GM03348 (cell line): ENCODE results near the gene TNFRSF8.

Experiments
- DNase-seq: peaks from one replicate; pipeline ENCODE4 v3.0.0; 2012; ENCODE audit warnings: low spot score

Gene TNFRSF8

DNA sequence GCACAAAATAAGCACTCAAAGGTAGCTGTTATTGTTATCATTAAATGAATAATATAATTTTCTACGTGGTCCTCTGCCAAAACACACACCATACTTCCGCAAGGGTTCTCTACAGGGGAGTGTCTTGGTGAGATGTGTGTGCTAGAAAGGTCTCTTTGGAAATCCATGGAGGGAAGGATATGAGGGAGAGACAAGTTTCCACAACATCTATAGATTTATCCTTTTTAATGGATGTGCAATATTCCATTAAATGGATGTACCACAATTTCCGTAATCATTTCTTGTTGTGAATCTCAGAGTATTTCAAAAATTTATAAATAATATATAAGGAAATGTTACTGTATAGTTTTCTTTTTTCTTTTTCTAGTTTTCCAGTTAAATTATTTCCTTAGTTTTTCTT, 2.6 kb upstream of the TNFRSF8 start:
- DNase-seq: no peak

DNA sequence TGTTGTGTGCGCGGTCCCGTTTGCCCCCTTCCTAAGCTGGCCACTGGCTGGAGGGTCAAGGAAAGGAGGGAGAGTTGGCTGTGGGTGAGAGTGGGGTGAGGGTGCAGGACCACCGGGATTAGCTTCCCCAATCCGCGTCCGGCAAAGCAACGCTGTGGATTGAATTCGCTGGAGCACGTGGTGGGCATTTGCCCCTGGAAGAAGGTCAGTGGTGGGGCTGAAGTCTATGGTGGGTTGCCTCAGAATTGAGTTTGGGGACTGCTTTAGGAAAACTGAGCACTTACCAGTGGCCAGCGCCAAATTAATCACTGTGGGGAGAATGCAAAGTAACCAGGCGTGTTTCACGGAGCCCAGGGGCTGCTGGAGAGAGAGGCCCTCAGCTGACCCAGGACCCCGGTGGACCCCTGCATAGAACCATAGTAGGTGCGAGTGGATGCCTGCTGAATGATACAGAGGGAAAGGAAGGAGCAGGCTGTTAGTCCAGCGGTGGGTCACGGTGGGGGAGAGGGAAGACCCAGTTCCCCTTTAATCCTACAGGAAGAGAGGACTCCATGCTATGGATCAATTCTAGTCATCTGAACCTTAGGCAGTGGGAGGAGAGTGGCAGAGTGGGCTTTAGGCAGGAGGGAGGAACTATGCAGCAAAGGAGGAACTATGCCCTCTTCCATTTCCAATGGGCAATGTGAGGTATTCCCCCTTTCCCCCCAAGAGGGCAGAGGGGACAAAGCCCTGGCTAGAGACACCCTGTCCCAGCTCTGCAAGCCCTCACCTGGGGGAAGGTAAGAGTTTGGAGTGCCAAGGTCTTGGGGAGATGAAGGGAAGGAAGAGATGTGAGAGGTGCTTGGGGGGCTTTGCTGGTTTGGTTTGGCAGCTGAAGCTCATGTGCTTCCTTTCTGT, 1.2 kb downstream of the TNFRSF8 start:
- DNase-seq: no peak

DNA sequence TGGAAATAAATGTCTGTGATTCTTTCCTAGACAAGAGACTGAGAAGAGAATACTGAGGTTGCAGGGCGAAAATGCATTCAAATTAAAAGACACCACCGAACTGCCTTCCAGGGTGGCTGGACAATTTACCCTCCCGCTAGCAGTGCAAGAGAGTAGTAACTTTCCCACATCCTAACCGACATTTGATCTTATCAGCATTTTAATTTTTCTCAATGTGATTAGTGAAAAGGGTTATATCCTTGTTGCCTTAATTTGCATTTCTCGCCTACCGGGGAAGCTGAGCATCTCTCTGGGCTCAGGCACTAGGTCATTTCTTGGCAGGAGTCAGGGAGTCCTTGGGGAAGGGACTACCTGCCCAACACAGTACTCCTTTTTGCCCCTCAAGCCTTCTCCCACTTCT, 2.8 kb downstream of the TNFRSF8 start:
- no peak for DNase-seq

- peak; percentile 76 for DNase-seq
Observed at GRCh38 chr1:12067900-12068821, 5.1 kb downstream of the TNFRSF8 start.

DNA sequence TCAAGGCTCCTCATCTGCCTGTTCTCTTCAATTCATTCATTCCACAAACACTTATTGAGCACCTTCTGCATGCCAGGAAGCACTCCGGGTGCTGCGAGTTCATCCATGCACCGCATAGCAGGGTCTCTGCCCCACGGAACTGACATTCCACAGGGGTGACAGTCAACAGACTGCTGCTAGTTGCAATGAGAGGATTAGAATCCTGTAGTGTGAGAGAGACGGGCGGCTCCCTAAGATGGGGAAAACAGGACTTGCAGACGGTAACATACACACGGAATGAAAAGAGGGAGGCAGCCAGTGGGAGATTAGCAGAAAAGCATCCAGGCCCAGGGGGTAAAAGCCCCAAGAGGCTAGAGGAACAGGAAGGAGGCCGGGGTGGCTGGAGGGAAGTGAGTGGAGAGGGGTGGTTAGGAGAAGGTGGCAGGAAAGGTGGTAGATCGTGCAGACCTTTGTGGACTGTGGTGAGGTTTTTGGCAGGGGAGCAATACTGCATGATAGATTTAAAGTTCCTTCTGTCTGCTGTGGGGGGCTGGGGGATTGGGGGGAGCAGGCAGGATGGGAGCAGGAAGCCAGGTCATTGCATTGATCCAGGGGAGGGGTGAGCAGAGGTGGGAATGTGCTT, 6.6 kb downstream of the TNFRSF8 start:
- no peak for DNase-seq

GRCh38 chr1:12071892-12072291, 8.8 kb downstream of the TNFRSF8 start:
- DNase-seq: no peak

- no peak for DNase-seq
Observed at GRCh38 chr1:12072741-12073140, 9.6 kb downstream of the TNFRSF8 start.

GRCh38 chr1:12073796-12074195, 10.7 kb downstream of the TNFRSF8 start:
- no peak for DNase-seq

- peak; percentile 69 for DNase-seq
Observed at GRCh38 chr1:12075195-12076114, 12.4 kb downstream of the TNFRSF8 start.

GRCh38 chr1:12076425-12077005, 13.4 kb downstream of the TNFRSF8 start:
- no peak for DNase-seq

- DNase-seq: no peak
Observed at GRCh38 chr1:12078575-12078937, 15.5 kb downstream of the TNFRSF8 start.

- peak; percentile 83 for DNase-seq
Observed at GRCh38 chr1:12078938-12079861, 16.1 kb downstream of the TNFRSF8 start.

DNA sequence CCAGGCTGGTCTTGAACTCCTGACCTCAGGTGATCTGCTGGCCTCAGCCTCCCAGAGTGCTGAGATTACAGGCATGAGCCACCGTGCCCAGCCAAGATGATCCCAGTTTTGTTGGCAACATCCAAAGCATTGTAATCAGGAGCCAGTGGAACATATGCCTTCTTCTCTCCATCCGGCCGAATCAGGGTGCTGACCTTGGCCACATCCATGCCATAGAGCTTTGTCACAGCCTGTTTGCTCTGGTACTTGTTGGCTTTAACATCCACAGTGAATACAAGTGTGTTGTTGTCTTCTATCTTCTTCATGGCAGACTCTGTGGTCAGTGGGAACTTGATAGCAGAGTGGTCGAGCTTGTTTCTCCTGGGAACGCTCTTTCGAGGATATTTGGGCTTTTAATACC, 17.1 kb downstream of the TNFRSF8 start:
- DNase-seq: no peak

GRCh38 chr1:12080773-12081556, 17.9 kb downstream of the TNFRSF8 start:
- DNase-seq: no peak

DNA sequence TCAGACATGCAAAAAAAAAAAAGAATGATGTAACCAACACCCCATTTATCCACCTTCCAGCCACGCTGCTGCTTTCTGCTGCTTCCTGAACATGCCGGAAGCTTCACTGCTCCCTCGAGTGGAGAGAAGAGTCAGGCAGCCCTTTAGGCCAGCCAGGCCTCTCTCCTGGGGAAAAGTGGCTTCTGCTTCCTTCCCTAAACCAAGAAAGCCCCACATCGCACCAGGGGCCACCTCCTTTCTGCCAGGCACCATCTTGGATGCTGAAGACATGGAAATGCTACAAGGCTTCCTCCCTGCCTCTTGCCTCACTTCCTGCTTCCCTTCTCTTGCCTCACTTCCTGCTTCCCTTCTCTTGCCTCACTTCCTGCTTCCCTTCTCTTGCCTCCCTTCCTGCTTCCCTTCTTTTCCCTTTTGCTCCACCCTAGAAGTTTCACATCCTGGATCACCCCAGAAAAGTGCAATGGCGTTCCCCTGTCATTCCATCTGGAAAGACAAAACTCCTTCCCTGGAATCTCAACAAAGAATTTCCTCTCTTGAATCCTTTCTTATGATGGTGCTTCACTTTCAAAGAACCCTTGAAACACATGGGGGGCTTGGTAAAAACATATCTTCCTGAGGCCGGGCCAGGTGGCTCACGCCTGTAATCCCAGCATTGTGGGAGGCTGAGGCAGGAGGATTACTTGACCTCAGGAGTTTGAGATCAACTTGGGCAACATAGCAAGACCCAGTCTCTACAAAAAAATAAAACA, 18.7 kb downstream of the TNFRSF8 start:
- no peak for DNase-seq

DNA sequence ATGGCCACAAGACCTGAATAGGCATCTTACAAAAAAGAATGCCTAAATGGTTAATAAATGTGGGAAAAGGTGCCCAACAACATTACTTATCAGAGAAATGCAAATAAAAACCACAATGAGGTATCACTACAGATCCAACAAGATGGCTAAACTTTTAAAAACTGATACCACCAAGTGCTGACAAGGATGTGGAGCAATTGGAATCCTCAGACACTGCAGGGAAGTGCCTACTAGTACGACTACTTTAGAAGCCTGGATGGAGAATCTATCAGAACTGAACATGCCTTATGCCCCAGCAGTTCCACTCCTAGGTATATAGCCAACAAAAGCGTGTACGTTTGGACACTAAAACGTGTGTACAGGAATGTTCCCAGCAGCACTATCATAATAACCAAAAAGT, 19.9 kb downstream of the TNFRSF8 start:
- no peak for DNase-seq

DNA sequence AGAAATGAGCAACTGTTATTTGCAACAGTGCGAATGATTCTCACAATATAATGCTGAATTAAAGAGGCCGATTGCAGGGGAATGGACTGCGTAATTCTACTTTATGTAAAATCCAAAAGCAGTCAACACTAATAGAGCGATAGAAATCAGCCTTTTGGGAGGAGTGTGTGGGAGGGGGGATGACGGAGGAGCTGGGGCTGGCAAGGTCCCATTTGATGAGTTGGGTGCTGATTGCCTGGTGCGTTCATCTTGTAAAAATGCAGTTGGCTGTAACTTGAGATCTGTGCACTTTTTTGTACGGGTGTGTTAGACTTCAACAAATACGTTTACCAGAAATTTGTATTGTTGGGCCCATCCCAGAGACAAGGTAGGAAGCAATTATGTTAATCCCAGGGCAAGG, 20.7 kb downstream of the TNFRSF8 start:
- DNase-seq: peak; percentile 83

- DNase-seq: no peak
Observed at GRCh38 chr1:12085643-12086260, 22.6 kb downstream of the TNFRSF8 start.
